HFFc6 (cell line): Measurements from ENCODE around the gene MRGPRX2. TPM values are rescaled to one million over a fixed set of nuclear protein-coding genes. Genes with fewer than 3 reads are reported as not detected.

Experiments
- DNase-seq: peaks from one replicate; pipeline ENCODE4 v3.0.0-alpha.2; 2018
- H3K27ac Mint-ChIP-seq: 2 replicates; pipeline ENCODE4 v1.8.0; 2020; ENCODE audit warnings: mild to moderate bottlenecking, mixed read lengths
- H3K27me3 Mint-ChIP-seq: 2 replicates; pipeline ENCODE4 v1.8.0; 2021; ENCODE audit warnings: mild to moderate bottlenecking, moderate library complexity, mixed read lengths; ENCODE audit not compliant: insufficient read depth
- H3K36me3 Mint-ChIP-seq: 2 replicates; pipeline ENCODE4 v1.8.0; 2021; ENCODE audit warnings: low read depth, mixed read lengths
- H3K4me1 Mint-ChIP-seq: 2 replicates; pipeline ENCODE4 v1.8.0; 2020; ENCODE audit warnings: low read depth, mixed read lengths
- H3K4me3 Mint-ChIP-seq: 2 replicates; pipeline ENCODE4 v1.8.0; 2020; ENCODE audit warnings: mild to moderate bottlenecking, moderate library complexity, mixed read lengths
- H3K9me3 Mint-ChIP-seq: 2 replicates; pipeline ENCODE4 v1.8.0; 2020; ENCODE audit warnings: mild to moderate bottlenecking, mixed read lengths
- CTCF ChIP-seq: fragments of 200-600 bp; sonication (generic); IDR thresholded peaks from 2 replicates; pipeline ENCODE4 v1.5.0; 2021; ENCODE audit warnings: antibody characterized with exemption, mild to moderate bottlenecking
- long read RNA-seq: library from polyadenylated mRNA; unstranded; transcript quantifications from one replicate; pipeline ENCODE4 v2.0.0, GENCODE V29; 2019
- total RNA-seq, 6 experiments: library from RNA; stranded (reverse); fragmentation: NEBNext Ultra II Directional; extraction: Animal tissue kit (Norgen Biotek cat#: 25700); gene quantifications; 2 replicates in 1 of 6; 3 replicates in 5 of 6; pipeline ENCODE4 v1.2.3, GENCODE V29; 2021

Gene MRGPRX2
- not detected for total RNA-seq
- long read RNA-seq = 0 reads

- TF ChIP-seq CTCF = no peak
- Mint-ChIP-seq H3K4me3 (no peak within 1 kb of the TSS), H3K4me1 (no peaks in the 10 kb centered on the region), H3K9me3 (no peaks in the 10 kb centered on the region), H3K36me3 (no peaks in the 10 kb centered on the region), H3K27ac (no peak within 1 kb of the TSS), H3K27me3 (peaks cover 44% of the 10 kb centered on the region)
- DNase-seq = no peak
Observed at GRCh38 chr11:19060629-19061028, at the start of gene MRGPRX2. Gene MRGPRX2, minus strand, starts transcription at chr11:19060717. Its CDS starts 4,315 bp downstream, at chr11:19056402.

DNA sequence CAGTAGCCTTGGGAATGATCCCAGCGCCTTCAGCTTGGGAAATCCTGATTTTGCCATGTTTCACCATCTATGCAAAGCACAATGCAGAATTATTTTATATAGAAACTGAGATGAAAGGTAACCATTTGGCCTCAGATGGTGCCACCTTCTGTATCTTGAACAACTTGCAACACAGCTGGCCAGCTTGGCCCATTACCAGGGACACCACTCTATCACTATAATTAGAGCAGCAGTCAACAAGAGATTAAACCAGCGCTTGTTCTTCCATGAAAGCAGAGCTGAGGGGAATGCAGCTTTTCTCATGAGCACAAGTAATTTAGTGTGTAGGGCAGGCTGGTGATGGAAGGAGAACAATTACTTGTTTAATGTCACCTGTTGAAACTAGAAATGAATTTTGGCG is 49.8 kb upstream of the MRGPRX2 start:
- Mint-ChIP-seq H3K36me3 (no peaks in the 10 kb centered on the region), H3K4me1 (peaks cover 12% of the 10 kb centered on the region; the same call in 1 of the 2 replicates), H3K27me3 (peaks cover 16% of the 10 kb centered on the region), H3K27ac (no peak overlapping the region), H3K4me3 (no peak overlapping the region), H3K9me3 (no peaks in the 10 kb centered on the region)
- TF ChIP-seq CTCF = no peak
- no peak for DNase-seq

DNA sequence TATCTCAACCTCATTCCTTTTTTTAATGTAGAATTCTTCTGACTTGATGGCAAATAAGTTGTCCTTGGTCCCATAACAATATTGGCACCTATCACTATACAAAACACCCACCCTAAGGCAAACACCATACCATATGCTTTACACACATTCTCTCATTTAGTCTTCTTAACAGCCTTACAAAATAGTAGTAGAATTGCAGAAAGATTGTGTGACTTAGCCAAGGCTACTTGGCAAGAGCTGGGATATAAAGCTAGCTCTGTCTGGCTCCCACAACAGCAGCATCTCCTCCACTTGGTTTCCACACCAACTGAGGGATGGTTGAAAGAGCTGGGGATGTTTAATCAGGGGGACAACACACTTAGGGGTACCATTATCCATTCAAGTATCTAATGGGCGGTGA is 46.6 kb upstream of the MRGPRX2 start:
- Mint-ChIP-seq H3K9me3 (no peaks in the 10 kb centered on the region), H3K27me3 (peaks cover 29% of the 10 kb centered on the region), H3K4me1 (peaks cover 15% of the 10 kb centered on the region), H3K4me3 (no peak overlapping the region), H3K36me3 (no peaks in the 10 kb centered on the region), H3K27ac (no peak overlapping the region)
- no peak for DNase-seq
- no peak for TF ChIP-seq CTCF

GRCh38 chr11:19105011-19105410 is 44.5 kb upstream of the MRGPRX2 start:
- H3K4me3 Mint-ChIP-seq = no peak overlapping the region
- DNase-seq = no peak
- no peak overlapping the region for H3K27ac Mint-ChIP-seq
- peaks cover 39% of the 10 kb centered on the region for H3K27me3 Mint-ChIP-seq
- peaks cover 10% of the 10 kb centered on the region; the same call in 1 of the 2 replicates for H3K9me3 Mint-ChIP-seq
- peaks cover 11% of the 10 kb centered on the region for H3K36me3 Mint-ChIP-seq
- TF ChIP-seq CTCF = no peak
- H3K4me1 Mint-ChIP-seq = peaks cover 20% of the 10 kb centered on the region

- H3K27ac Mint-ChIP-seq = no peak overlapping the region
- peaks cover 11% of the 10 kb centered on the region for H3K36me3 Mint-ChIP-seq
- no peak overlapping the region for H3K4me3 Mint-ChIP-seq
- peaks cover 13% of the 10 kb centered on the region for H3K4me1 Mint-ChIP-seq
- peaks cover 10% of the 10 kb centered on the region; the same call in 1 of the 2 replicates for H3K9me3 Mint-ChIP-seq
- TF ChIP-seq CTCF = no peak
- DNase-seq = no peak
- peaks cover 44% of the 10 kb centered on the region for H3K27me3 Mint-ChIP-seq
Observed at GRCh38 chr11:19102521-19102900, 42.0 kb upstream of the MRGPRX2 start.
